SK-N-DZ (cell line): ENCODE measurements around the gene GTPBP2.

ENCODE experiments used
- DNase-seq: peaks from one replicate; pipeline ENCODE4 v3.0.0-alpha.2; 2015; ENCODE audit warnings: low spot score

Gene GTPBP2

DNA sequence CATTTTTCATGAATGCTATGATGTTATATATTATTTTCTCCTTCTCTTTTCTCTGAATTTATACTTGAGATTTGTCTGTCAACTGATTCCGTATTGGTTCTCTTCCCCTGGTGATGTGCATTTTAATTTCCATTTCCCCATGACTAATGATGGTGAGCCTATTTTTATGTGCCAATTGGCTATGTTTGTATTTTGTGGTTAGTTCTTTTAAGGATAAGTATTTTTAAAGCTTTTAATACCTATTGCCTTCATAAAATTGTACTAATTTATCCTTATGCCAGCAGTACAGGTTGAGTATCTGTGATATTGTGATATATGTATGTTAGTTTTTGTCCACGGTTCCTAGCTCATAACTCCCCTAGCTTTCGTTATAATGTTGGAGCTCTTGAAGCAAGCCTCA, 50.3 kb downstream of the GTPBP2 start:
- DNase-seq, result no peak

DNA sequence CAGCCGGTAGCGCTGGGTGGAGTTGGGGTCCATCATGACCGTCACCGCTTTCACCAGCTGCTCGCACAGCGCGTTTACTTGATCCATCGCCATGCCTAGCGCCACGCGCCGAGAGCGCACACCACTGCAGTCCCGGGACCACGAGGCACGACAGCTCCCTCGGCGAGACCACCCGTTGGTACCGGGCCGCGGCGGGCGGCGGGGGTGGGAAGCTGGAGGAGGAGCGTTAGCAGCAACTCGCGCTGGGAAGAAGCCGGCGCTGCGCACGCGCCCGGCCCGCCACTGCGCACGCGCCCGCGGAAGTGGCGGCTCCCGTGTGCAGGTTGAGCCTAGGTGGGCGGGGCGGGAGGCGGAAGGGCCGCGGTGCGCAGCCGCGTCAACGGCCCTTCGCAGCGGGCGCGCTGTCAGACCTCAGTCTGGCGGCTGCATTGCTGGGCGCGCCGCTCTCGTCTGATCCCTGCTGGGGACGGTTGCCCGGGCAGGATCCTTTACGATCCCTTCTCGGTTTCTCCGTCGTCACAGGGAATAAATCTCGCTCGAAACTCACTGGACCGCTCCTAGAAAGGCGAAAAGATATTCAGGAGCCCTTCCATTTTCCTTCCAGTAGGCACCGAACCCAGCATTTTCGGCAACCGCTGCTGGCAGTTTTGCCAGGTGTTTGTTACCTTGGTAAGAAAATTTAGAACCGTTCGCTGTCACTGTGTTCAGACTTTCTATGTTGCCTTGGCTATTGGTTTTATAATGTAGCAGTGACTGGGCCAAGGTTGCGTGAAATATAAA, 53.1 kb downstream of the GTPBP2 start, which contains the start of the genes POLH and XPO5:
TSS of gene POLH (plus strand) at position 414 of the 780 bp plus-strand sequence. CDS start 6,135 bp downstream, outside the sequence.
TSS of gene XPO5 (minus strand) at position 267 of the 780 bp plus-strand sequence. CDS start at position 93, 174 bp downstream.
- peak; percentile 89 for DNase-seq

DNA sequence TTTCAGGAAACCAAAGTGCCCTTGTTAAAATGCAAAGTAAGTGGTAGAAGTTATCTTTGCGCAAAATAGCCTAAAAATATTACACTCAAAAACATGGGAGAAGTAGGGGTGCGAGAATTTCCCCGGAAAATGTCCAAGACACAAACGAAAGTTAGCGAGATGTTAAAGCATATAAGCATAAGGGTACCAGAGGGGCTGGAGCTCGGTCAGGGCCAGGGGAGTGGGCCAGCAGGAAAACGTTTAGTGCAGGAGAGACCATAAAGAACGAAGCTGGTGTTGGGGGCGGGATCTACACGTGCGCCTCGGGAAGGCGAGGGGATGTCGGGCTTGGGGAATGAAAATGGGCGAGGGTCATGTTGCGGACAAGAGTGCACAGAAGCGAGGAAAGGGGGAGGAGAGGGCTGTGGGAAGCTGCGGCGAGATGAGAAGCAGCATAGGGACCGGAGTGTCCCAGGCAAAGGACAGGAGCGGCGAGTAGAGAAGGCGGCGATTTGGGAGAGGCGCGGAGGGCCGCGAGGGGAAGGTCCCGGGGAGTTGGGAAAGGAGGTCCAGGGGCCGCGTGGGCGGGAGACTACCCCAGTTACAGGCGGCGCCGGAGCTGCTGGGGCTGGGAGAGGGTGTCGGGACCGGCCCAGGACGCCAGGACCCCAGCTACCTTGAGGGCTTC, 53.8 kb downstream of the GTPBP2 start:
- peak; percentile 53 for DNase-seq

DNA sequence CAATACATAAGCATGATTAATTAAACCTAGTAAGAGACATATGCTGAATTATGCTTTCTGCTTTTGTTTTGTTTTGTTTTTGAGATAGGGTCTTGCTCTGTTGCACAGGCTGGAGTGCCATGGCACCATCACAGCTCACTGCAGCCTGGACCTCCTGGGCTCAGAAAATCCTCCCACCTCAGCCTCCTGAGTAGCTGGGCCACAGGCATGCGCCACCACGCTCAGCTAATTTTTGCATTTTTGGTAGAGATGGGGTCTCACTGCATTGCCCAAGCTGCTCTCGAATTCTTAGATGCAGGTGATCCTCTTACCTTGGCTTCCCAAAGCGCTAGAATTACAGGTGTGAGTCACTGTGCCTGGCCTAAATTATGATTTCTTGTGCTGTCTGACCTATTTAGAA, 57.0 kb downstream of the GTPBP2 start:
- DNase-seq, result no peak

DNA sequence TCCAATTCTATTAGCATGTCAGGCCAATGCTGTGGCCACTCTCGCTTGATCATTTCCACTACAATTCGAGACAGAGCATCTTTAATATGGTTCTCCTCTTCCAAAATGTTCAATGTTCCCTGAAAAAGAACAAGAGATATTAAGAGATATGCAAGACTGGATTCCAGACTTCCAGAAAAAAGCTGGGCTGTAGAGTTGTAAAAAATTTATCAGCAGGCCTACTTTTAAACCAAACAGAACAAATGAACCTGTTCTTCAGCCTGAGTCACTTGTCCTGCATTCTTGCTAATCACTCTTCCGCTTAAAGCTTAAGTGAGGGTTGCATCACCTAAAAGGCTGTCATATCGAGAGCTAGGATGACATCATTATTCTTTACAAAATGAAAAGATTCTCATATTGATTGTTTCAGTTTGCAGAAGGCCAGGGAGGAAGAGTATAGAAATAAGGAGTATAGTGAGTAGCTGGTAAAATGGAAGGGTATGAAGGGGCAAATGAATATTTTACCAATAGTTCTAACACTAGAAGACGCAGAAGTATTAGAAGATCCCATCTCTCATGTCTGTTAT, 58.1 kb downstream of the GTPBP2 start:
- no peak for DNase-seq
